ENCODE measurements around the gene MAML1.
A peak's percentile ranks its signal among the peaks of the same experiment; 100 is the strongest.

The MAML1 gene

GRCh38 chr5:179803651-179804554 is 71.3 kb downstream of the MAML1 start:
- DNase-seq (ENCODE audit: low spot score), result peak; percentile 55
- no peak for TF ChIP-seq CTCF (IDR thresholded peaks at IDR 0.05; ENCODE audit: extremely low read depth, missing control alignments)

- TF ChIP-seq CTCF (IDR thresholded peaks at IDR 0.05; ENCODE audit: extremely low read depth, missing control alignments), result no peak
- no peak for DNase-seq (ENCODE audit: low spot score)
Observed at GRCh38 chr5:179804555-179804947, 71.9 kb downstream of the MAML1 start.

GRCh38 chr5:179805070-179805528 is 72.5 kb downstream of the MAML1 start:
- no peak for TF ChIP-seq CTCF (IDR thresholded peaks at IDR 0.05; ENCODE audit: extremely low read depth, missing control alignments)
- DNase-seq (ENCODE audit: low spot score), result peak; percentile 33

GRCh38 chr5:179805529-179806249 is 73.1 kb downstream of the MAML1 start:
- no peak for TF ChIP-seq CTCF (IDR thresholded peaks at IDR 0.05; ENCODE audit: extremely low read depth, missing control alignments)
- peak; percentile 88 for DNase-seq (ENCODE audit: low spot score)

- DNase-seq (ENCODE audit: low spot score), result peak; percentile 96
Observed at GRCh38 chr5:179806250-179807048, 73.8 kb downstream of the MAML1 start, which contains the start of gene MGAT4B. TSS of gene MGAT4B (minus strand) at chr5:179806866. CDS start at chr5:179806583, 283 bp downstream.

More at GRCh38 chr5:179806250-179807048, 73.8 kb downstream of the MAML1 start, which contains the start of gene MGAT4B:
- no peak for TF ChIP-seq CTCF (IDR thresholded peaks at IDR 0.05; ENCODE audit: extremely low read depth, missing control alignments)
